Psoas muscle (tissue), 8 donors: ENCODE measurements around the gene ATP7A. TPM values are rescaled to one million over a fixed set of nuclear protein-coding genes. Genes with fewer than 3 reads are reported as not detected.

Experiments
- ATAC-seq, 4 donors: fragments of 200-7000 bp; cut with Tn5 transposase; one replicate each; pipeline ENCODE4 v1.9.1; 2020; ENCODE audit warnings: moderate library complexity in 3 of 4, mild to moderate bottlenecking in 2 of 4
- DNase-seq, 2 donors: peaks; one replicate each; pipeline ENCODE4 v3.0.0-alpha.2; 2020
- H3K27ac ChIP-seq: fragments of 200-600 bp; one replicate; pipeline ENCODE4 v1.8.0; 2022
- H3K27me3 ChIP-seq, 3 donors: fragments of 200-600 bp in 1 of 3; one replicate each; pipeline versions ENCODE4 v1.6.1 to v1.8.0; 2013 to 2022; ENCODE audit warnings: low read length in 2 of 3, mild to moderate bottlenecking in 2 of 3, moderate library complexity in 1 of 3; ENCODE audit not compliant: insufficient read depth in 3 of 3
- H3K36me3 ChIP-seq, 2 donors: fragments of 200-600 bp in 1 of 2; one replicate each; pipeline versions ENCODE4 v1.6.1 to v1.8.0; 2013 to 2022; ENCODE audit warnings: low read depth in 1 of 2, mild to moderate bottlenecking in 1 of 2, moderate library complexity in 1 of 2; ENCODE audit not compliant: insufficient read depth in 1 of 2
- H3K4me1 ChIP-seq: fragments of 200-600 bp; one replicate; pipeline ENCODE4 v1.8.0; 2022
- H3K4me3 ChIP-seq: fragments of 200-600 bp; one replicate; pipeline ENCODE4 v1.8.0; 2022; ENCODE audit warnings: mild to moderate bottlenecking
- H3K9me3 ChIP-seq: fragments of 200-600 bp; one replicate; pipeline ENCODE4 v1.8.0; 2022
- CTCF ChIP-seq: fragments of 200-600 bp; IDR thresholded peaks from one replicate; pipeline ENCODE4 v1.8.0; 2022; ENCODE audit warnings: antibody characterized with exemption
- WGBS, 3 donors: extraction: QIAGEN DNeasy Blood & Tissue Kit; methylation state at CpG; one replicate each; pipeline versions ENCODE4 v1.1.6 to v1.1.7; 2013; 5-methylcytosine and 5-hydroxymethylcytosine counted together
- intact Hi-C, 2 donors: fragments of 100-400 bp; cut with DNase I; formaldehyde crosslinking; loops; one replicate each; pipeline versions ENCODE4 v1.11.0 to v1.14.2; 2022
- polyA plus RNA-seq, 3 donors: library from polyadenylated mRNA; stranded (reverse); fragments of 200-250 nt; gene quantifications; one replicate each; pipeline ENCODE4 v1.2.3, GENCODE V29; 2013
- total RNA-seq, 4 donors: library from RNA; stranded (reverse); fragmentation: NEBNext Ultra II Directional in 2 of 4; extraction: Animal tissue kit (Norgen Biotek cat#: 25700) in 2 of 4; gene quantifications; one replicate each; pipeline versions ENCODE4 v1.2.1 to v1.2.4, GENCODE V29; 2021 to 2023
- donor health status: healthy with polysubstance abuse.
- donor health status: DM: no; HTN: no; CAD: no; lungs with moderate emphysema.
- donor health status: Bipolar disorder and iron deficiency.
- donor health status: healthy.
- donor health status: DM: yes; HTN: yes; CAD: no.
- donor health status: DM: no; HTN: no; CAD: no.
- donor health status: DM: no; HTN: no; CAD: no.
- donor health status: DM: yes; HTN: yes; CAD: no.

ATP7A gene
- total and polyA plus RNA-seq, 7 donors, result 0.97 to 6.0 (median 3.4) TPM

GRCh38 chrX:77952173-77952572 is 41.7 kb downstream of the ATP7A start:
- Histone ChIP-seq H3K27me3 (no peaks in the 10 kb centered on the region), H3K4me3 (no peak overlapping the region), H3K9me3 (no peaks in the 10 kb centered on the region), H3K27ac (no peak overlapping the region), H3K4me1 (no peaks in the 10 kb centered on the region), H3K36me3 (no peaks in the 10 kb centered on the region)
- intact Hi-C loops, result no loop called here
- ATAC-seq (no peak), DNase-seq (no peak)
- TF ChIP-seq CTCF, result no peak
- 33 to 78% (median 68%) methylated on average over 1 of the region's 1 CpG for WGBS, 3 donors

- Histone ChIP-seq H3K36me3 (no peaks in the 10 kb centered on the region), H3K4me3 (no peak overlapping the region), H3K9me3 (no peaks in the 10 kb centered on the region), H3K27me3 (no peaks in the 10 kb centered on the region), H3K4me1 (no peaks in the 10 kb centered on the region), H3K27ac (no peak overlapping the region)
- 50 to 84% (median 64%) methylated on average over 1 of the region's 1 CpG for WGBS, 3 donors
- DNase-seq, result no peak
- intact Hi-C loops, result no loop called here
- ATAC-seq, result no peak
- no peak for TF ChIP-seq CTCF
Observed at GRCh38 chrX:77953302-77953701, 42.8 kb downstream of the ATP7A start.

- H3K4me1 ChIP-seq, result no peaks in the 10 kb centered on the region
- H3K27ac ChIP-seq, result no peak overlapping the region
- WGBS, 3 donors, result 18 to 48% (median 26%) methylated on average over 1 of the region's 1 CpG
- no peak for TF ChIP-seq CTCF
- no peaks in the 10 kb centered on the region for H3K27me3 ChIP-seq
- no peaks in the 10 kb centered on the region for H3K36me3 ChIP-seq
- H3K9me3 ChIP-seq, result peaks cover 3% of the 10 kb centered on the region
- DNase-seq (no peak), ATAC-seq (no peak)
- no peak overlapping the region for H3K4me3 ChIP-seq
- intact Hi-C loops, result no loop called here
Observed at GRCh38 chrX:77953708-77954107, 43.2 kb downstream of the ATP7A start.

GRCh38 chrX:77960567-77960966 is 50.1 kb downstream of the ATP7A start:
- Histone ChIP-seq H3K9me3 (peaks cover 7% of the 10 kb centered on the region), H3K36me3 (no peaks in the 10 kb centered on the region), H3K4me1 (no peaks in the 10 kb centered on the region), H3K4me3 (no peak overlapping the region), H3K27ac (no peak overlapping the region), H3K27me3 (no peaks in the 10 kb centered on the region)
- 40 to 59% (median 43%) methylated on average over 1 of the region's 1 CpG for WGBS, 3 donors
- DNase-seq (no peak), ATAC-seq (no peak)
- intact Hi-C loops, result no loop called here
- TF ChIP-seq CTCF, result no peak

GRCh38 chrX:77961063-77961462 is 50.6 kb downstream of the ATP7A start:
- no peak for TF ChIP-seq CTCF
- H3K27me3 ChIP-seq, result no peaks in the 10 kb centered on the region
- DNase-seq (no peak), ATAC-seq (no peak)
- H3K4me1 ChIP-seq, result no peaks in the 10 kb centered on the region
- WGBS, 3 donors, result 95 to 99% (median 98%) methylated on average over 2 of the region's 2 CpGs
- intact Hi-C loops, result no loop called here
- peaks cover 9% of the 10 kb centered on the region for H3K9me3 ChIP-seq
- H3K4me3 ChIP-seq, result no peak overlapping the region
- no peak overlapping the region for H3K27ac ChIP-seq
- H3K36me3 ChIP-seq, result no peaks in the 10 kb centered on the region
